Measurements from ENCODE around the gene ITGA3. TPM values are rescaled to one million over a fixed set of nuclear protein-coding genes. Genes with fewer than 3 reads are reported as not detected.

The ITGA3 gene
- polyA plus RNA-seq, 1 experiment: 184 TPM

- TF ChIP-seq CTCF (IDR thresholded peaks at IDR 0.05; ENCODE audit: insufficient read depth, low read depth, low read length): no peak
- POLR2A ChIA-PET: interaction anchor here (1.0 kb wide), 1 partner anchor 28 kb away, joined by 4 read pairs; the partner anchor contains the start of gene ITGA3
Measured at GRCh38 chr17:50027881-50028735, 27.8 kb upstream of the ITGA3 start.

GRCh38 chr17:50028736-50029120, 27.2 kb upstream of the ITGA3 start:
- H3K4me3 ChIP-seq (ENCODE audit: low read depth, low read length): no peak overlapping the region
- TF ChIP-seq CTCF (IDR thresholded peaks at IDR 0.05; ENCODE audit: insufficient read depth, low read depth, low read length): no peak
- CTCF ChIA-PET: interaction anchor here (0.6 to 6.8 kb wide), 13 partner anchors 9 to 269 kb away, joined by 3 to 102 read pairs (median 7); partner anchors contain the start of genes ITGA3 and PDK2

More at GRCh38 chr17:50027881-50028735, 27.8 kb upstream of the ITGA3 start:
- DNase-seq (ENCODE audit: low read depth): no peak
- Histone ChIP-seq H3K36me3 (ENCODE audit: control insufficient read depth, insufficient read depth, low read length) (no peaks in the 10 kb centered on the region), H3K4me3 (ENCODE audit: low read depth, low read length) (no peak overlapping the region), H3K27me3 (ENCODE audit: control insufficient read depth, insufficient read depth, low read length) (no peaks in the 10 kb centered on the region)
- CTCF ChIA-PET: interaction anchor here (0.6 to 6.8 kb wide), 21 partner anchors 8 to 269 kb away, joined by 3 to 102 read pairs (median 6); partner anchors contain the start of genes ITGA3 and PDK2

GRCh38 chr17:50029185-50029584, 26.7 kb upstream of the ITGA3 start:
- DNase-seq (ENCODE audit: low read depth): no peak
- TF ChIP-seq CTCF (IDR thresholded peaks at IDR 0.05; ENCODE audit: insufficient read depth, low read depth, low read length): no peak
- Histone ChIP-seq H3K27me3 (ENCODE audit: control insufficient read depth, insufficient read depth, low read length) (no peaks in the 10 kb centered on the region), H3K4me3 (ENCODE audit: low read depth, low read length) (no peak overlapping the region), H3K36me3 (ENCODE audit: control insufficient read depth, insufficient read depth, low read length) (no peaks in the 10 kb centered on the region)
- ChIA-PET CTCF (interaction anchor here (1.5 to 6.8 kb wide), 8 partner anchors 8 to 268 kb away, joined by 4 to 78 read pairs (median 34); partner anchors contain the start of genes ITGA3 and PDK2), POLR2A (no interaction called here)

More at GRCh38 chr17:50028736-50029120, 27.2 kb upstream of the ITGA3 start:
- Histone ChIP-seq H3K27me3 (ENCODE audit: control insufficient read depth, insufficient read depth, low read length) (no peaks in the 10 kb centered on the region), H3K36me3 (ENCODE audit: control insufficient read depth, insufficient read depth, low read length) (no peaks in the 10 kb centered on the region)
- POLR2A ChIA-PET: interaction anchor here (1.0 kb wide), 1 partner anchor 27 kb away, joined by 4 read pairs; the partner anchor contains the start of gene ITGA3
- DNase-seq (ENCODE audit: low read depth): no peak

GRCh38 chr17:50033316-50033715, 22.6 kb upstream of the ITGA3 start:
- CTCF ChIA-PET: interaction anchor here (0.9 to 4.7 kb wide), 2 partner anchors 12 to 54 kb away, joined by 3 to 33 read pairs; no protein-coding TSS in a partner anchor
- Histone ChIP-seq H3K36me3 (ENCODE audit: control insufficient read depth, insufficient read depth, low read length) (no peaks in the 10 kb centered on the region), H3K4me3 (ENCODE audit: low read depth, low read length) (no peak overlapping the region), H3K27me3 (ENCODE audit: control insufficient read depth, insufficient read depth, low read length) (no peaks in the 10 kb centered on the region)
- POLR2A ChIA-PET: no interaction called here
- TF ChIP-seq CTCF (IDR thresholded peaks at IDR 0.05; ENCODE audit: insufficient read depth, low read depth, low read length): no peak
- DNase-seq (ENCODE audit: low read depth): no peak
